HuH-7 (cell line): ENCODE measurements around the gene GOLGA2.
"Not testable (repeated sequence)": the region's sequence is repeated elsewhere in the genome, so short reads cannot be mapped to it uniquely, and the experiment has no call there.

ENCODE experiments used
- DNase-seq: peaks from one replicate; pipeline ENCODE4 v3.0.0; 2011; ENCODE audit warnings: low spot score

The GOLGA2 gene

DNA sequence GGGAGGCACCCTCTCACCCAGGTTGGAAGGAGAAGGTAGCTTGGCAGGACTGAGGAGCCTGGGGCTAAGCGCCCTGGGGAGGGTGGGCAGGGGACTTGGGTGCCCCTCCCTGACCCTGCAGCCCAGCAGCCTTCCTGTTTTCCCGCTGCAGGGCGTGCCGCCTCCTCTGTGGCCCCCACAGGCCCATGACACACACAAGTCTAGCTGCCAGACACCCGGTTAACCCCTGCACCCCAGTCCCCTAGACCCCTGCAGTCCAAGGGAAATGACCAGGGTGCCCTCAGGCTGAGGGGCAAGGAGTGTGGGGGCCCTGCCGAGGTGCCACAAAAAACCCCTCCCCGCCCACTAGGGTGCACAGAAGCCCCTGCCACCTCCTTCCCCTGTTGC, 33.0 kb downstream of the GOLGA2 start:
- no peak for DNase-seq

DNA sequence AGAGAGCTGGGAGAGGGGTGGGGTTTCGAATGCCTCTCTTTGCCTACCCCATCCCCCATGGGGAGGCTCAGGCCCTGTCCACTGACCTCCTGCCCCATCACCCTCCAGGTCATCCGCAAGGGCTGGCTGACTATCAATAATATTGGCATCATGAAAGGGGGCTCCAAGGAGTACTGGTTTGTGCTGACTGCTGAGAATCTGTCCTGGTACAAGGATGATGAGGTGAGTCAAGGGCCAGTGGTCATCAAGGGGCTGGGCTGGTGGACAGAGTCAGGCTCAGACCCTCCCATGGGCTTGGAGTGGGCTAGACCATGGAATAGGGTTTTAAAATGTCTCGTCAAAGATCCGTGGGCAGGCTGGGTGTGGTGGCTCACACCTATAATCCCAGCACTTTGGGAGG, 33.7 kb downstream of the GOLGA2 start:
- no peak for DNase-seq

DNA sequence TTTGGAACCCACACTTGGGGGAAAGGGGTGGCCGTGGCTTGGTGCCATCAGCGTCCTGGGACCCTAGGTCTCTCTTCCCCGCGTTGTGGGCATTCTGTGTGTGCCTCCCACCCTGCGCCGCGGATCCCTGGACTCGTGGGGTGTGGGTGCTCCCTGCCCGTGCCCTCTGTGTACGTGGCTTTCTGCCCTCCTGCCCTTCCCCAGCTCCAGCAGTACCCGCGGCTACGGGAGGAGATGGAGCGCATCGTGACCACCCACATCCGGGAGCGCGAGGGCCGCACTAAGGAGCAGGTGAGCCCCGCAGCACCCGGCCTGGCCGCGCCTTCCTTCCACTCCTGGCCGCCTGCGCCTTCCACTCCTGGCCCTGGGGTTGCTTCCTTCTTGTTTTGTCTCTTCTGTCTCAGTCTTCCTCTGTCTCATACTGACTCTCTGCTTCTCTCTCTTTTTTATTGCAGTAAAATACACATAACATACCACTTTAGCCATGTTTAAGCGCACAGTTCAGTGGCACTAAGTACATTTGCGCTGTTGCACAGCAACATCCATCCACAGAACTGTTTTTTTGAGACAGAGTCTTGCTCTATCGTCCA, 41.9 kb downstream of the GOLGA2 start:
- DNase-seq, result no peak

DNA sequence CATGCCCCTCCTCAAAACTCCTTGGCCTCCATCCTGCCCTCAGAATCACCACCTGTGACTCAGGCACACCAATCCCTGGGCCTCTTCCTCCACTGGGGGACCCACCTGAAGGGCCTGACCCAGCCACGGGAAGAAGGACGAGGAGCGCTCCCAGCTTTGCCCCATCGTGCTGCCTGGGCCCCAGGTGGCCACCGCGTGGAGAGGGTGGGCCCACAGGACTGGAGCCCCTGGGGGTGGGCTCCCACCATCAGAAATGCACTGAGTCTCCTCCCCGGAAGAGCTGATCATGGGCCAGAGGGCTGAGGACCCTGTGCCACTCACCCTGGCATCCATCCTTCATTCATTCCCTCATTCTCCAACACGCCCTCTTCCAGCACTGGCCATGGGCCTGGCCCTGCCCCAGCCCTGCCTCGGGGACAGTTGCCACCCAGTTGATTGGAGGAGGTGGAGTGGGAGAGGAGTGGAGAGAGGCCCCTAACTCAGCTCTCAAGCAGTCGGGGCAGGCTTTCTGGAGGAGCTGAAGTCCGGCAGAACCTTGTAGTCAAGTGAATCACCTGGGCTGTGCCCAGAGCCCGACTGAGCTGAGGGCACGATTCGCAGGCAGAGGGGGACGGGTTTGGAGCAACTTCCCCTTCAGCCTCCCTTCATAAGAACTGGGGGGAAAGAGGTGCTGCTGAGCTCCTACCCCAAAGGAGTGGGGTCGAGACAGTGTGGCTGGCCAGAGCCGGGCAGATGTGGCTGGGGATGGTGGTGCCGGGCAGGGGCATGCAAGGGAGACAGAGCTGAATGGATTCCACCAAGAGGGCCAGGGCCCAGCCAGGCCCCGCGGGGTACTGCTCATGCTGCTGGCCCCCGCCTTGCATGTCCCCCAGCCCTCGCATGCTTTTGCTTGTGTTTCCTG, 43.0 kb downstream of the GOLGA2 start:
- no peak for DNase-seq

DNA sequence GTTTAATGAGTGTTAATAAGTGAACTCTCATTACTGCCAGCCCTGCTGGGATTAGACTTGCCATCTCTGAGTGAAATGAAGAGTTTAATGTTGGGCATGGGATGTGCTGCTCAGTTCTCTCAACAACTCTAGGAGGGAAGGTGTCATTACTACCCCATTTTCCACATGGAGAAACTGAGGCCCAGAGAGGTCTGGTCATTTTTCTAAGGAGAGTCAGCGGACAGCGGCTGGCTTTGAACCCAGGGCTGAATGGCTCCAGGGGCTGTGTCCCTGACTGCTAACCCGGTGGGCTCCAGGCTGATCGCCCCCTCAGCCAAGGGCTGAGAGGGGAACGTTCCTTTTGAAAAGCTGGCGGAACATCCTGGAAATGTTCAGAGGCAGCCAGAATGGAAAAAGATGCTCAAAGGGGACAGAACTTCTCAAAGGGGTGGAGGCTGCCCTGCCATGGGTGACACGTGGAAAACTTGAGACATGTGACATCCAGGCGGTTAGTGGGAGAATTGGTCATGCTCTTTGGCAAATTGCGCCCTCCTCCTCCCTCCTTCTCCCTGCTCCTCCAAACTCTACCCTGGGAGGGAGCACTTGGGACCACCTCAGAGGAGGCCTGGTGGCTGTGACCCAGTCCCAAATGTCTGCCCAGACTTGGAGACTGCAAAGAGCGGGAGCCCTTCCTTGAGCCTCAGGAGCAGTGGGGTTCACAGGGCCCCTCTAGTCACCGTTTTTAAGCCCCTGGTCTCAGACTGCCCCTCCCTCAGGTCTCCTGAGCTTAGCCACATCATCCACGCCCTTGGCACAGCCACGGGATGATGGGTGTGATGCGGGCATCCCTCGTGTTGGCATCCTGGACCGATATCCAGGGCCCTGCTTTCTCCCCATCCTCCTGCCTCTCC, 43.9 kb downstream of the GOLGA2 start:
- DNase-seq, result no peak

DNA sequence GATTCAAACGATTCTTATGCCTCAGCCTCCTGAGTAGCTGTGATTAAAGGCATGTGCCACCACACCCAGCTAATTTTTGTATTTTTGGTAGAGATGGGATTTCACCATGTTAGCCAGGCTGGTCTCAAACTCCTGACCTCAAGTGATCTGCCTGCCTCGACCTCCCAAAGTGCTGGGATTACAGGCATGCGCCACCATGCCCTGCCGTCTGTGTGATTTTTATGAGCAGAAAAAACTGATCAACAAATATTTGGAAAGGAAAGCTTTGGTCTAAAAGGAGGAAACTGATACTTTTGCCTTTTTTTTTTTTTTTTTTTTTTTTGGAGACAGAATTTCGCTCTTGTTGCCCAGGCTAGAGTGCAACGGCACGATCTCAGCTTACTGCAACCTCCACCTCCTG, 44.9 kb downstream of the GOLGA2 start:
- not testable (repeated sequence) for DNase-seq

DNA sequence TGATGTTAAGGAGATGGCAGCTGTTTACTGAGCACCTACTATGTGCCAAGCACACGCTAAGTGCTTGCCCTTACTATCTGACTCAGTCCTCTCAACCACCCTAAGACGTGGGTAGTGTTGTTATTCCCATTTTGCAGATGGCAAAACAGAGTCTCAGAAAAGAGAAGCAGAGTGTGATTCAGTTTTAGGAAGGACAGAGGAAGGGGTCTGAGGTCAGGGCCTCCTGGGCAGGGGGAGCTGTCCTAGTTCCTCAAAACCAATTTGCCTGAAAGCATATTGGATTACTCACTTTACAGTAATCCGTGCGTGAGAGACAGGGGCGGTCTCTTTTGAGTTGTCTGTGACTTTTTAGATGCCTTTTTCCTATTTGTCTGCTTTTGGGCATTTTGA, 49.4 kb downstream of the GOLGA2 start:
- no peak for DNase-seq

DNA sequence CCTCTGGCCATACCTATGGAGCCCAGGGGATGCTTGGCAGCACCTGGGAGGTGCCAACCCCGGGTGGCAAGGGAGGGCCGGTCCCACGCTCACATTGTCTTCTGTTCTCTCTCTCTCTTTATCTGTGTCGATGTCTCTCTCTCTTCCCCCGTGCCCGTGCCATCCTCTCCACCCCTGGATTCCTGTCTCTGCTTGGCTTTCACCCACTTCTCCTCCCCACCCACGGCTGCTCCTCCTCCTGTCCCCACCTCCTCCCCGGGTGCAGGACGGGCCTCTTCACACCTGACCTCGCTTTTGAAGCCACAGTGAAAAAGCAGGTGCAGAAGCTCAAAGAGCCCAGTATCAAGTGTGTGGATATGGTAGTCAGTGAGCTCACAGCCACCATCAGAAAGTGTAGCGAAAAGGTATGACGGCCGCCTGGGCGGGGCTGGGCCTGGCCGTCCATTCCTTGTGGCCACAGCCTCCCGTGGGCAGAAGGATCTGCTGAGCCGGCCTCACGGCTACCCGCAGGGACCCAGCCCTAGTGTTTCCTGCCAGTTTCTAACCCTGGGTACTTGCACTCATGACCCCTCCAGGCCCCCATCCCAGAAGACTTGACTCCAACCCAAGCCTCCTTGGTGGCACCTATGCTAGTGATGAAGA, 49.9 kb downstream of the GOLGA2 start:
- no peak for DNase-seq

DNA sequence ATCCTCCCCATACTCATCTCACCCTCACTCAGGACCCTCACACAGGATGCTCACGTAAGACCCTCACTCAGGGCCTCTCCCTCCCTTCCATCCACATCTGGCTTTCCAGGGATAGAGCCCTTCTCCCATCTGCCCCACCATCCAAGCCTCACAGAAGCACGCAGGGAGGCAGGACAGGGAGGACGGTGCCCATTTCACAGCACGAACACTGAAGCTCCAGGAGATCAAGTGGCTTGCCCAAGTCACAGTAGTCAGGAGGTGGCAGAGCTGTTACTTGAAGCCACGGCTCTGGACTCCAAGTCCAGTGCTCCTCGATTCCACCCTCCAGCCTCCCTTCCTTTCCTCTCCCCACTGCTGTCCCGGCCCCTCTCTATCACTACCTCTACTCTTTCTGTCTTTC, 50.9 kb downstream of the GOLGA2 start:
- no peak for DNase-seq

DNA sequence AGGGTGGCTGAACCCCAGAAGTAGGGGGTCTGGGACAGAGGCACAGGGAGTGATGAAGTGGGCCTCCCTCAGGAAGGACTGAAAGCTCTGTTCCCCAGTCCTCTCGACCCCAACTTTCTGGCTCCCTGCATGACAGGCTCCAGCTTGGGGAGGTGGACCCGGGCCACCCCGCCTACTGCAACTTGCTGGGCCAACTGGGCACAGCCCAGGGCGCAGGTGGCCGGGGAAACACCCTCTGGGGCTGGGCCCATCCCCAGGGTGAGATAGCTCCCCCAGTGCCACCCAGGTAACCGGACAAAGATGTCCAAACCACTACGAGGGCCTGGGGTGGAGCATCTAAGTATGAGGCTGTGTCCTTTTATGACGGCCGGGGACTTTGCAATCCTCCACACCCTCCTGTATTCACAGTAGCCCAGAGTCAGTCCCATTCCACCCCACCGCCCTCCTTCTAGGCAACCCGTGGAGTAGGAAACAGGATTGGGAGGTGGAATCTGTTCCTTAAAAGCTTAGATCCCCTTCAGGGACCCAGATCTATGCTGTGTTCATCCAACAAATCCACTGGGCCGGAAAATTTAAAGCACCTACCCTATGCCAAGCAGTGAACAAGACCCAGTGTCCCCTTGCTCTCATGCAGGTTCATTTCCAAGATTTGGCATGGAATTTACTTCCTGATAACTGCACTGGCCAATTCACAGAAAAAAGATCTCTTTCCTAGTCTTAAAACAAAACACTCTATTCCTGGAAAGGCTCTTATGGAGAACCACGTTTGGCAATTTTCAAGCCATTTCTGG, 52.7 kb downstream of the GOLGA2 start:
- DNase-seq, result no peak

DNA sequence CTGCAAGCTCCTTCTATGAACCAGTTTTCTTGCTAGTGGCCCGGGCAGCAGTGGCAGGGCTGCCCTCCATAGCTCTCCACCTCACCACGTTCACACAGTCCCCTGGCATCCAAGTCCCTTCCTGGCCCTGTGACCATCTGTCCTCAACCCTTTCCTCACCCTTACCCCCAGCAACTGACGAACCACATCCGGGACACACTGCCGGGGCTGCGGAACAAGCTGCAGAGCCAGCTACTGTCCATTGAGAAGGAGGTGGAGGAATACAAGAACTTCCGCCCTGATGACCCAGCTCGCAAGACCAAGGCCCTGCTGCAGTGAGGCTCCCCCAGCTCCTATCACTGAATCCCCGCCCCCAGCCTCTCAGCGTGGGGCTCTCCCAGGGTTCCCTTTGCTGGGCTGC, 53.8 kb downstream of the GOLGA2 start:
- no peak for DNase-seq

DNA sequence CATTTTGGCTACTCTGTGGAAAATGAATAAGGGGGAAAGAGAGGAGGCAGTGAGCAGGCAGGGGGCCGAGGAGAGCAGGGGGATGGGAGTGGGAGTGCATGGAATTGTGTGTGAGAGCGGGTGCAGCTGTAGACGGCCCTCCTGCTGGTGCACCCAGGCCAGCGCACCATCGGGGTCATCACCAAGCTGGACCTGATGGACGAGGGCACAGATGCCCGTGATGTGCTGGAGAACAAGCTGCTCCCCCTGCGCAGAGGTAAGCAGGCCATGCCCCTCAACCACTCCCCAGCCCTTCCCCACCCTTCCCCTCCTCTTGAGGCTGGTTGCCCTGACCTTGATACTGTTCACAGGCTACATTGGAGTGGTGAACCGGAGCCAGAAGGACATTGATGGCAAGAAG, 56.0 kb downstream of the GOLGA2 start:
- DNase-seq, result no peak

DNA sequence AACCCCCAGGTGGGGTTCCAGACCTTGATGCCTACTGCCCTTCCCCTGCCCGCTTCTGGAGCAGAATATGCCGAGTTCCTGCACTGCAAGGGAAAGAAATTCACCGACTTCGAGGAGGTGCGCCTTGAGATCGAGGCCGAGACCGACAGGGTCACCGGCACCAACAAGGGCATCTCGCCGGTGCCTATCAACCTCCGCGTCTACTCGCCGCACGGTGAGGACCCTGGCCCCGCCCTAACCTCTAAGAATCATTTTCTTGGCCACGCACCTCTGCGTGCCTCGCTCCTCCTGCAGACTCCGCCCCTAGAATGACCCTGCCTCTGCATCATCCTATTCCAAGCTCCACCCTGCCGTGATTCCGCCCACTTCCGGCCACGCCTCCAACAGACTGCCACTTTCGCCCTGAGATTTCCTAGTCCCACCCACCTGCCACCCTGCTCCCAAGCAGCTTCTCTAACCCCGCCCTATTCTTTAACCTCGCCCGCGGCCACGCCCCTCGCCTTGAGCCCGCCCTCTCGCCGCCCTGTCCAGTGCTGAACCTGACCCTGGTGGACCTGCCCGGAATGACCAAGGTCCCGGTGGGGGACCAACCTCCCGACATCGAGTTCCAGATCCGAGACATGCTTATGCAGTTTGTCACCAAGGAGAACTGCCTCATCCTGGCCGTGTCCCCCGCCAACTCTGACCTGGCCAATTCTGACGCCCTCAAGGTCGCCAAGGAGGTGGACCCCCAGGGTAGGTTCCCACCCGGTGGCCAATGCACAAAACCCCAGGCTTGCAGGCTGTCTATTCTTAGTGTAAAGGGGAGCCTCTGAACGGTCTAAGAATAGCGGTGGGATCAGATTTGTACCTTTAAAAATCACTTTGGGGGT, 57.1 kb downstream of the GOLGA2 start:
- DNase-seq, result no peak

DNA sequence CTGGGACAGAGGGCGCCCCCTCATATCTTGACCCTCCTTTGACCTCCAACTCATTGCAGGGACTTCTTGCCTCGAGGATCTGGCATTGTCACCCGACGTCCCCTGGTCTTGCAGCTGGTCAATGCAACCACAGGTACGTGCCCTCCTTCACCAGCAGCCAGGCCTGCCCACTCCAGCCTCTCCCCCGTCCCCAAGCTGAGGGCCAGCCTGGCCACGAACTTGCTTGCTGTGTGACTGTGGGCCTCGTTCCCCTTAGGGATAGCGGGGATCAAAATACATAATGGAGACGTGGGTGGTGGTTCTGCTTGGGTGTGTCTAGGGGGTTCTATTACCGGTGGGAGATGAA, 57.7 kb downstream of the GOLGA2 start:
- no peak for DNase-seq

DNA sequence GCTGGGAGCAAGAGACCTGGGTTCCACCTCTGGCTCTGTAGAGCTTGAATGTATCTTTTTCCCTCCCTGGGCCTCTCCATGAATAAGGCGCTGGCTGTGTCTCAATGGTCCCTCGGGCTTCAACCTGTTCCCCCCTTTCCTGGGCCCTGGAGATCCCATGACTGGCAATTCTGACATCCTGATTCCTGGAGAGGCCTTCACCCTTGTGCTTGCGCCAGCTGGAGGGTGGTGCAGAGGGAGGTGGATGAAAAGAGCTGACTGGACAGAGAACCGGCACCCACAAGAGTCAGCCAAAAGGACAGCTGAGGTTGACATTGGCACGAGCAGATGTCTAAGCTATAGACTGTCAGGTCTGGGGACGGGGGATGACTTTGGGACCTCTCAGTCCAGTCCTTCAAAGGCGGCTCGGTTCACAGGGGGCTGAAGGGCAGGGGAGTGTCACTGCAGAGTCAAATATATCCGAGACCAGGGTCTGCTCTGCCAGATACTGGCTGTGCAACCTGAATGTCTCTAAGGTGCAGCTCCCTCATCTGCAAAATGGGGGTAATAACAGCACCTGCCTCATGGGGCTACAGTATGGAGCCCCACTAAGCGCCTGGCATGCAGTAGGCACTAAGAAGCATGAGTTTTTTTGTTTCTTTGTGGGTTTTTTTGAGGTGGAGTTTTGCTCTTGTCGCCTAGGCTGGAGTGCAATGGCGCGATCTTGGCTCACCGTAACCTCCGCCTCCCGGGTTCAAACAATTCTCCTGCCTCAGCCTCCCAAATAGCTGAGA, 58.8 kb downstream of the GOLGA2 start:
- no peak for DNase-seq

DNA sequence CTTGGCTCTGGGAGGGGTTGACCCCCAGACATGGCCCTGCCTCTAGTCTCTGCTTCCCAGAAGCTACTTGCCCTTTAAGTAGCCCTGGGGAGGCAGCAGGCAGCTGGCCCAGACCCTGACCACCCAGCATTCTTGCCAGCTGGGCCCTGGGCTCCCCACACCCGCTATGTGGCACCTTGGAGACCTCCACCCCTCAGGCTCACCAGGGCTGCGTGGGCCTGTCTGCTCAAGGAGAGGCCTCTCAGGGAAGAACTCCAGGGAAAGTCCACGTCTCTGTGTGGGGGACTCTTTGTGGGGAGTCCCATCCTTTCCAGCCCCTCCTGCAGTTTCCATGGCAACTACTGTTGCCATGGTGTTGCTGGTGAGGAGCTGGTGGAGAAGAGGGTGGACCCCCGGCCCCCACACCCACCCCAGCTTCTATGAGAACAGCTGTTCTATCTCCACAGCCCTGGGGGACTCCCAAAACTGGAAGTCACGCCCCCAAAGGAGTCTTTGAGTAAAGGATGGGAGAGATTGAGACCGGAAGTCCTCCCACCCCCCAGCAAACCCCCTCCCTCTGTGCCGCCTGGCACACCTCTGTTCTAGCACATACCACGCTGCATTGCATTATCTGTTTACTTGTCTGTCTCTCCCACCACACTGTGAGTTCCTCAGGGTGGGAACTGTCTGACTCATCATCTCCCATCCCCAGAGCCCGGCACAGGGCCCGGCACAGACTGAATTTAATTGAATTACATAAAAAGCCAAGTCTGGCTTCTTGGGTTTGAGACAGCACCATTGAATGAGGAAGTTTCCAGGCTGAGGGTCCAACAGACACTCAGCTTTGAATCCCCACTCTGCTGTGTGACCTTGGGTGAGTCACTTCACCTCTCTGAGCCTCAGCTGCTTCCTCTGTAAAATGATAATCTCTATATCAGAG, 60.1 kb downstream of the GOLGA2 start:
- no peak for DNase-seq

DNA sequence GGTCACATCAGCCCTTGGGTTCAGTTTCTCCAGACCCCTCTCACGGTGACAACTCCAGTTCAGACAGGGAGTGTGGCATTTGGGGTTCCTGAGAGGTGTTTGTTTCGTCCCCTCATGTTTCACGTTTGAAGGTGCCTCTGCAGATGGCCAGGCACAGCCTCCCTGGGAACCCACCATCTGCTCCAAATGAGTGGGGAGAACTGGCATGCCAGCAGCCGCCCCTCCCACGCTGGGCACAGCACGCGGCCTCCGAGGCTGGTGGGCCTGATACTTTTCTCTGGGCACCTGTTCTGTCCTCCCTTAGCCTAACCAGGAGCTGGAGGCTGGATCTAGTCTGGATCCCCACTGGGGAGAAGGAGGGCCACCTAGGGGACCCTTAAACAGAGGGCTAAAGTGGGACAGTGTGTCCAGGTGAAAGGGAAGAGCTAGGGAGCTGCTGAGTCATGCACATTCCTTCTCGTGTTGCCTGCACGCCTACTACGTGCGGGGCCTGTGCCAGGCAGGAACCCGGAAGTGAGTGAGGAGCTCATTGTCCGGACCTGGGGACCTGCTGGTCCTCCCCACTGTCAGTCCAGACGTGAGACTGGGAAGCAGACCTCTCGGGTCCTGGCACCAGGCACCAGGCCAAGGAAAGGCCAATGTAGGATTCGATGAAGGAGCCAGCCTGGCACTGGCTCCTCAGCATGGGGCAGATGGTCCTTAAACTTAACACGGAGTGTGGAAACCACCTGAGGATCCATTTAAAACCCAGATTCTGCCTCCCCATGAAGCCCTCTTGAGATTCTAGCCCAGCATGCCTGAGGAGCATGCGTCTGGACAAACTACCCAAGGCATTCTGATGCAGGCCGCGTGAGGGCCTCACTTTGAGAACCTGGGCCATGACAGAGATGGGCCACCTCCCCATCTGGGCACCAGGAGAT, 61.0 kb downstream of the GOLGA2 start:
- DNase-seq, result no peak
